ENCODE data around the gene SREK1.
"Not testable (repeated sequence)": the region's sequence is repeated elsewhere in the genome, so short reads cannot be mapped to it uniquely, and the experiment has no call there.

SREK1 gene, protein sequence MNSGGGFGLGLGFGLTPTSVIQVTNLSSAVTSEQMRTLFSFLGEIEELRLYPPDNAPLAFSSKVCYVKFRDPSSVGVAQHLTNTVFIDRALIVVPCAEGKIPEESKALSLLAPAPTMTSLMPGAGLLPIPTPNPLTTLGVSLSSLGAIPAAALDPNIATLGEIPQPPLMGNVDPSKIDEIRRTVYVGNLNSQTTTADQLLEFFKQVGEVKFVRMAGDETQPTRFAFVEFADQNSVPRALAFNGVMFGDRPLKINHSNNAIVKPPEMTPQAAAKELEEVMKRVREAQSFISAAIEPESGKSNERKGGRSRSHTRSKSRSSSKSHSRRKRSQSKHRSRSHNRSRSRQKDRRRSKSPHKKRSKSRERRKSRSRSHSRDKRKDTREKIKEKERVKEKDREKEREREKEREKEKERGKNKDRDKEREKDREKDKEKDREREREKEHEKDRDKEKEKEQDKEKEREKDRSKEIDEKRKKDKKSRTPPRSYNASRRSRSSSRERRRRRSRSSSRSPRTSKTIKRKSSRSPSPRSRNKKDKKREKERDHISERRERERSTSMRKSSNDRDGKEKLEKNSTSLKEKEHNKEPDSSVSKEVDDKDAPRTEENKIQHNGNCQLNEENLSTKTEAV

DNA sequence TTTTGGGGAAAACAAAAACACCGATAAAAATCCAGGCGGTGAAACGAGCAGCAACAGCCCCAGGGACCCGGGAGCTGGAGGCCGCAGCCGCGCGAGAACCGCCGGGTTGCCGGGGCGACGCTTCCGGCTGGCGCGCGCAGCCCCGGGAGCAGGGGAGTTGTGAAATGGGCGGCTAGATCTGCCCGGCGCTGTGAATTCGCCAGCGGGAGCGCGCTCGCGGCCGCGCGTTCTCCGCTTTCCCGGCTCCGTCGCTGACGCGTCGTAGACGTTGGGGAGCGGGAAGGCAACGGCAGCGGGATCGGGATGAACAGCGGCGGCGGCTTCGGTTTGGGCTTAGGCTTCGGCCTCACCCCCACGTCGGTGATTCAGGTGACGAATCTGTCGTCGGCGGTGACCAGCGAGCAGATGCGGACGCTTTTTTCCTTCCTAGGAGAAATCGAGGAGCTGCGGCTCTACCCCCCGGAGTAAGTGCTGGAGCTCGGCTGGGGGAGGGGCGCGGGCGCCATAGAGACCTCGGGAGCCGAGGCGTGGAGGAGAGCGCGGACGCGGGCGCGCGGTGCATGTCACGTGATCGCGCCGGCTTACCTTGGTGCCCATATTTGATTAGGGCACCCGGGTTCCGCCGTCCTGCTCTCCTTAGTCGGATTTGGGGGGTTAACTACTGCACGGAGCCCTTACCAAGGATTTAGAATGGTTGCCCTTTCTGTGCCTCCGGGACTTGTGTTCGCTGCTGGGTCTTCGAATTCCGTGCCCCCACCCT lies at the start of gene SREK1:
Gene SREK1 (plus strand): TSS at position 227 of the 760 bp plus-strand sequence. CDS start 77 bp downstream, at position 304.
- peak; percentile 77 for DNase-seq

DNA sequence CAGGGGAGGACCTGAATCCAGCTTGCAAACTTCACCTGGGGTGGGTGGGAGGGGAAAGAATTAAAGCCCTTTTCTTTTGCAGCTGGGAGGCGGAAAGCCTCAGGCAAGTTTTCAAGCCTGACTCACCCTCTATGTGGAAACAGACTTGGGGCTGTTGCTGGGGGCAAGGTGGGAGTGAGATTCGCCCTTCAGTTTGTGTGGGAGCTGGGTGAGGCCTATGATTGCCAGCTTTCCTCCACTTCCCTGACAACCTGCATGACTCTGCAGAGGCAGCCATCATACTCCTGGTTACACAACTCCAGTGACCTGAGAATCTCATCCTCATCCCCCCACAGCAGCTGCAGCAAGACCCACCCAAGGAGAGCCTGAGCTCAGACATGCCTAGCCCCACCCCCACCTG lies 43.2 kb upstream of the SREK1 start:
- no peak for DNase-seq

DNA sequence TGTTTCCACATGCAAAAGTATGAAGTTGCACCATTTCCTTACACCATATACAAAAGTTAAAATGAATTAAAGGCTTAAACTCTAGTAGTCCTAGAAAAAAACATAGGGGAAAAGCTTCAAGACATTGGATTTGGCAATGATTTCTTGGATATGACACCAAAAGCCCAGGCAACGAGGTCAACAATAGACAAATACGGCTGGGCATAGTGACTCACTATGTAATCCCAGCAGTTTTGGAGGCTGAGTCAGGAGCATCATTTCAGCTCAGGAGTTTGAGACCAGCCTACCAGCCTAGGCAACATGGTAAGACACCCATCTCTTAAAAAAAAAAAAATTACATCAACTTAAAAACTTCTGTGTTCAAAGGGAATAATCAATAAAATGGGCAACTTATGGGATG lies 30.9 kb upstream of the SREK1 start:
- no peak for DNase-seq

DNA sequence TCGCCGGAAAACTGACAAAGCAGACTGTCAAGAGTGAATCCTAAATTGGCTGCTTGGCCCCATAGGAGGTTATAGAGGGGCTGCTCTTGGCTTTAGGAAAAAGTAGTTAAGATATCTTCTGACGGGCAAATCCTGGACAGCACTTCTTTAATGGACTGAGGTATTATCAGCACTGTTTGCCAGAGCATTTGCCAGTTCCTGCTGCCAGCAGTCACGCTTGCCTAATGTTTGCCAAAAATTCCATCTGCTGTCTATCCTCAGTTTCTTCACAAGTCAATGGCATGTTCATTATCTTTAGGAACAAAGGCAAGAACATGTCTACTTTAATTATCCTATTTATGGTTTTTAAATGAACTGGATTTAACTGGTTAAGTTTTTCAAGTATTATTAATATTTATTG lies 25.8 kb upstream of the SREK1 start:
- DNase-seq, result no peak

DNA sequence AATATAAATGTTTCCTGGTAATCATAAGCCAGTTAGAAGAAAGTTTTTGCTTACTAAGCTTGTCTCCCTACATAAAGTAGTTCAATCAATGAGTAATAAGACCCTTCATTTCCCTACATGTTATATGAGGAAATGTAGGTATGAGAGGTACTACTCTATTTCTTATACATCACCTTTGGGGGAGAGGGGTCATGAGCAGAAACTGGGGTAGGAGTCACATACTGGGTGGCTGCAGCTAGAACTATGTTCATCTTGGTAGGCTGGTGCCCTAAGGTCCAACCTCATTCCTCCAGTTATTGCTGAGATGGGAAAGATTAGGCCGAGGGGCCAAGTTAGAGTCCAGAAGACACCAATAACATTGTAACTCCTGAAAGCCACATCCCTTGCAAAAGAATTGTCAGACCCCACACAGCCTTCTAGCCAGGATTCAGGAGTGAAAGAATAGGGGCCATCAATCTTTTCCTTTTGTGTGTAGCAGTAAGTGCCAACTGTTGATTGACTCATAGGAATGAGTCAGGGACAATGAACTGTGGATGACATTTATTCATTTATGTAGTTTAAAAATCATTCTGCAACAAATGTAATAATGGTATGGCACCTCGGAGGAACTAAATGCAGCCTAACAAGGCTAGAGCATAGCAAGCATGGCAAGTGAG lies 21.6 kb upstream of the SREK1 start:
- no peak for DNase-seq

DNA sequence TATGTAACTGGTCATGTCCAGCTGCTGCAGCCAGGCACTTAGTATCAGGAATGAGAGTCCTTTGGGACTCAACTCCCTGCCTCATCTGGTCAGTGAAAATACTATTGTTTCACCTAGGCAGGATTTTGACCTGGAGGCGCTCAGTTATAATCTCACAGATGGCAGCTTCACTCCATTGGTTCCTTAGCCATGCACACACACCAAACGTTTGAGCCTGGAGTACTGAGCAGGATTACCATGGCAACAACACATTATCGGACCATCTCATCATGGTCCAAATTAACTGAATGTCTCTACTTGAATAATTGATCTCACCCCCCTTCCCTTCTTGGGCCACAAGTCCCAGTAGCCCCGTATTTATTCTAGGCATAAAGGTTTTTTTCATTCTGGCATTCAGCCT lies 15.0 kb upstream of the SREK1 start:
- no peak for DNase-seq

DNA sequence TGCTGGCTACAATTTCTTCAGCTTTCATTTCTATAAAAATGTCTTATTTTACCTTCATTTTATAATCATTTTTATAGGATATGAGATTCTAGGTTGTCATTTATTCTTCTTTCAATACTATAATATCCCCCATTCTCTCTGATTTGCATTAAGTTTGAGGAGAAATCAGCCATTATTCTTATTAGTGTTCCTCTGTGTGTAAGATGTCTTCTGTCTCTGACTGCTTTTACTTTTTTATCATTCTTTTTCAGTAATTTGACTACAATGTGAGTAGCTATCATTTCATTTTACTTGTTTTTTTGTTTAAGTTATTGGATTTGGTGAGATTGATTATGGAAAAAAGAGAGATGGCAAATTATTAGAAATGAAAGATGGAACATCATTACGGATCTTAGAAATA lies 13.6 kb upstream of the SREK1 start:
- no peak for DNase-seq

DNA sequence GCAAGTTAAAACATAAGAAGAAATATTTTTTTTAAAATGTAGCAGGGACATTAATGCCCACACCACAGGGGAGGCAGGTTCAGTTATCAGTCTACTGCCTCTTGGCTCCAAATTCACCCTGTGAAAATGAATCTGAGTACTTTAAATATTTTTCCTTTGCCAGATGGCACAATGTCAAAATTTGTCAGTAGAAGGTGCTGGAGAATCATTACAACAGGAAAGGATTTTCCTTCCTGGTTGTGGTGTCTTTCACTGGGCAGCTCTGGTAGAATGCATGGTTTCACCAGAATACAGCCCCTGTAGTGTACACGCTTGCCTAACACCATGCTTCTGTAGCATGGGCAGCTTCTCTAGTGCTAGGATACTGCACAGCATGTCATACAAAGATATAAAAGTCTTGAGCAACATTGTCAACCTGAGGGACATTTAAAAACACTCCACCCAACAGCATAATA lies 9.7 kb upstream of the SREK1 start:
- no peak for DNase-seq

DNA sequence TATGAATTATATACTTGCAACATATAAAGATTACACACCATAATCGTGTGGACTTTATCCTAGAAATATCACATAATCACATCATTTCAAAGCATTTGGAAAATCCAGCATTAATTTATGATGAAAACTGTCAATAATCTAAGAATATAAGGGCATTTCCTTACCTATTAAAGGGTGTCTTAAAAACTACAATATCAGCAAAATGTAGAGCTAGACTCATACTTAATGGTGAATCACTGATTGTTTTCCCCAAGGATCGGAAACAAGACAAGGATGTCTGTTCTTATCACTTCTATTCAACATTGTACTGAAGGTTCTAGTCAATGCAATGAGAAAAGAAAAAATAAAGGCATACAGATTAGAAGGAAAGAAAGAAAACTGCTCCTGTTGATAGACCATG lies 8.0 kb upstream of the SREK1 start:
- no peak for DNase-seq

DNA sequence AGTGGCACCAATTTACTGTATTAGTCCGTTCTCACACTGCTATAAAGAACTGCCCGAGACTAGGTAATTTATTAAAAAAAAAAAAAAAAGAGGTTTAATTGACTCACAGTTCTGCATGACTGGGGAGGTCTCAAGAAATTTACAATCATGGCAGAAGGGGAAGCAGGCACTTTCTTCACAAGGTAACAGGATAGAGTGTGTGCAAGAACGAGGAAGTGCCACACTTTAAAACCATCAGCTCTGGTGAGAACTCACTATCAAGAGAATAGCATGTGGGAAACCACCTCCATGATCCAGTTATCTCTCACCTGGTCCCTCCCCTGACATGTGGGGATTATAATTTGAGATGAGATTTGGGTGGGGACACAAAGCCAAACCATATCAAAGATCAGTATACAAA lies 7.2 kb upstream of the SREK1 start:
- not testable (repeated sequence) for DNase-seq

DNA sequence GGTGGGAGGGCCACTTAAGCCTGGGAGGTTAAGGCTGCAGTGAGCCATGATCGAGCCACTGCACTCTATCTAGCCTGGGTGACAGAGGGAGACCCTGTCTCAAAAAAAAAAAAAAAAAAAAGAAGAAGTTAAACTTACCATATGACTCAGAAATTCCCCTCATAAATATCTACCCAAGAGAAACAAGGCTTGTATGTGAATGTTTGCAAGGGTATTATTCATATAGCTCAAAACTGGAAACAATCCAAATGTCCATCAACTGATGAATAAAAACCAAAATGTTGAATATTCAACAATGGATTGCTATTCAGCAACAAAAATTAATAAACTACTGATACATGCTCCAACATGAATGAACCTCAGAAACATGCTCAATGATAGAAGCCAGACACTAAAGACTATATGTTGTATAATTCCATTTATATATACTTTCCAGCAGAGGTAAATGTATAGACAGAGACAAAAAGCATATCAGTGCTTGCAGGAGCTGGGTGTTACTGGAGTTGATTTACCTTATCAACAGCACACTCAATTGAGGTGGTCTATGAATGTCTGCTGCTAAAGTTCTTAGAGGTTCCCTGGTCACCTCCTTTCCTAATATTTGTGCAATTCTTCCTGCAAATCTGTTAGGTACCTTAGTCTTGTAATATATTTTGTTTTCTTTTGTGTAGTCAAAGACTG lies 5.3 kb upstream of the SREK1 start:
- no peak for DNase-seq

DNA sequence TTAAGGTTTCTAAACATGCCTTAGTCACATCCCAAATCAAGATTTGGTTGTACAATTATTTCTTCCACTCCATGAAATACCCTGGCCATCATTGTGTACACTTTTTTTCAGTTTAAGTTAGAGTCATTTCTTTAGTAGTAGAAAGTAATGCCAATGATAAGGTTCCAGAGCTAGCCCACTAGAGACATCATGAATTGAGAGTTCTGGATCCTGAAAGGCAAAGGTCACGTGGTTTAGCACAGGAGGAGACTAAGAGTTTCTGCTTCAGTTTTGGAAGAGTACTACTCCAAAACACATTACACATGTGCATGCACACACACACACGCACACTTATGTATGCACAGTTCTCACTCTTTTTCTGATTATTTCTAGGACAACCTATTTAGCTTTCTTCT lies 4.8 kb upstream of the SREK1 start:
- DNase-seq, result no peak

DNA sequence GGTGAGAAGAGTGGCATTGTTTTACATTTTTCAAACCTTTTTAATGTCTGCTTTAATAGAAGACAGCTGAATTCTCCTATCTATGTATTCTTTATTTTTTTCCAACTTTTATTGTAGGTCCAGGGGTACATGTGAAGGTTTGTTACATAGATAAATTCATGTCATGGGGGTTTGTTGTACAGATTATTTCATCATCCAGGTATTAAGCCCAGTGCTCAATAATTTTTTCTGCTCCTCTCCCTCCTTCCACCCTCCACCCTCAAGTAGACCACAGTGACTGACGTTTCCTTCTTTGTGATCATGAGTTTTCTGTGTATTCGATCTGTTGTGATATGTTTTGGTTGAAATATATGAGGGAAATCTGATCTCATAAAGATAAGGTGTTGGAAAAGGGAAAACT lies 1.7 kb upstream of the SREK1 start:
- DNase-seq, result no peak

DNA sequence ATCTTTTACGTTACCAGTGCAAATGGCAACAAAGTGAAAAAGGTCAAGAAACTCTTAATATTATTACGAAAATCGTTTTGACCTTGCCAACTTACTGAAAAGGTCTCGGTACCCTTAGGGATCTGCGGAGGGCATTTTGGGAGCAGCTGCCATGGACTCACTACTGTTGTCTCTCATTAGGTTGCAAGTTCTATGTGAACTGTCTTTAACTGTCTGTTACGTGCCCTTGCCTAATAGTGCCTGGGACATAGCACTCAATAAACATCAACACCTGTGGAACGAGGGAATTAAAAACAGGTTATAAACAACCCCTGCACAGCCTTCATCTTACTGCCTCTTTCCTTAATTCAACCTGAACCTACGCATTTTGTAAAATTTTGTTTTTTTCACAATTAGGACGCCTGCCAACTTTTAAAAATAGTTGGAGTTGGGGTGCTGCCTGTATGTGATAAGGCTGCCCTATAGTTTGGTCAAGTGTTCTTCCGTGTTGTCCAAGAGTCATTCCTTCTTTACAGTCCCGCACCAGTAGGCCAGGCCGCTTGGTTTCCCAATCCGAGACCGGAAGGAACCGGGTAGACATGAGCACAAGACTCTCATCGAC lies 527 bp upstream of the SREK1 start:
- DNase-seq, result no peak

DNA sequence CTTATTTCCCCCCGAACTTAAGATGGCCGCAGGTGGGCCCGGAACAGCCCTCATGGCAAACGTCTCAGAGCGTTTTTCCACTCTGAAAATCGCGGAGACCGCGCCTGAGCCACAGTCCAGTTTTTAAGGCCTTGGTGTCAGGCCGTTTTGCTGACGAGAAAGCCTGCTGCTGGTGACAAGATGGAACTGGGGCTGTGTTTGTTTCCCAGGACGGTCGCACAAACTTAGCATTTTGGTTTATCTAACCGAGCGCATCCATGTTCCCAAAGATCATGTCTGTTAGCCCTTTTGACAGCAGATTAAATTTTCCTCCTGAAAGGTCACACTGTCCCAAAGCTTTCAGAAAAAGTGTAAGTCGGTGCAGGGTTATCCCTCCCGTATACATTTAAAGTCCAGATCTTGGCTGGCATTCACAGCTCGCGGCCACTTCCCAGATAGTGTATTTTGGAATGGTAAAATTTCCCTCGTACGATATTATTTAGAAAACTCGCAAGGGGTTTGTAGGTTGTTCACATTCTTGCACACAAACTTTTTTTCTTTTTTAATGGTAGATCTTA lies 812 bp downstream of the SREK1 start:
- DNase-seq, result no peak

DNA sequence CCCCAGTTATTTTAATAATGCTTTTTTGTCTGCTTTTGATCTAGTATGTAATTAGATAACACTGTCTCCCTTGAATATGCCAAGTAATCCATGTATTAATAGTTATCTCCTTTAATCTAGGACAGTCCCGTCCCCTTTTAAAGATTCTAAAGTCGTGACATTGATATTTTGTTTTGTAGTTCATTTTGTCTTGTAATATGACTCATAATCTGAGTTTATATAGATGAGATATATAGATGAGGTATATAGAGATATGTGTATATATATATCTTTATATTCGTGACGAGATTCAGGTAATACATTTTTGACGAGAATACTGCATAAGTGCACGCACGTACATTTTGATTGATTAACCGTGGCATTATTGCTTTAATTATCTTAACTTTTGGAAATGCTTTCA lies 1.6 kb downstream of the SREK1 start:
- DNase-seq, result no peak

DNA sequence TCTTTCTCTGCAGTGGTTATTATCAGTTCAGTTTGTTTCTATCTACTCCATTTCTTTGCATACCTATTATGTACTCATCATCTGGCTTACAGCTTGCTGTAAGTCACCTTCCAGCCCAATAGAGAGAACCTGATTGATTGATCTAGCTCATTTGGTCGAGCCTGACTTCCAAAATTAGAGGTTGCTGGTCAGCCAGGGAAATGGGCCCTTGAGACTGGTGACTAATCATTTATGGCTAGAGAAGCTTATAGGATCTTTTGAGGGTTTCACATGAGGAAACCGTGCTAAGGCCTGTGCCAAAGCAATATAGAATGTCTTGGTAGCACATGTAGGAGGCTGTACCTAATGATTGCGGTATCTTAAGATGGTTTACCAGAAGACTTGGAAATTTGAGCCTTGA lies 5.8 kb downstream of the SREK1 start:
- no peak for DNase-seq

DNA sequence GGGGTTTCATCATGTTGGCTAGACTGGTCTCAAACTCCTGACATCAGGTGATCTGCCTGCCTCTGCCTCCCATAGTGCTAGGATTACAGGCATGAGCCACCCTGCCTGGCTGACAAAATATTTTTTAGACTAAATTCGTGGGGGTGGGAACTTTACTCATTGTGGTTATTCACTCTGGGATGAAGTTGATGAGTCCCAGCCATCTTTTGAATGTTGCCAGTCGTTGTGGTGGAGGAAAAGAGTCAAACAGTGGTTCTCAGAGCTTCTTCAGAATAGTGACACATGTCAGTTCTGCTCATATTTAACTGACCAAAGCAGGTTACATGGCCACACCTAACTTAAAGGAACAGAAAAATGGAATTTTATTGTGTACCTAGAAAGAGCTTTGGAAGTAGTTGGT lies 6.9 kb downstream of the SREK1 start:
- DNase-seq, result no peak

DNA sequence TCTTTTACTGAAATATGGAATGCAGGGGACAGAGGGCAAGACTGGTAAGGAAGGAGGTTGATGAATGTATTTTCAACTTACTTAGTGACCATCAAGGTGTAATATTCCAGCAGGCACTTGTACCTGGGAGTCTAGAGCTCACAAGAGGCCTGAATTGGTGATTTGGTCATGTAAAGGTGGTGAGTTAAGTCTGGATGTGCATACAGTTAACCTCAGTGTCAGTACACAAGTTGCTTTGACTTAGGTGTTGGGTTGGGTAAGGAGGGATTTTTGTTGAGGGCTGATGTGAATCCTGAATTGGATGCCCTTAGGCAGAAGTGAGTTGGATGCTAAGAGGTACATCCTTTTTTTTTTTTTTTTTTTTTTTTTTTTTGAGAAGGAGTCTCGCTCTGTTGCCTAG lies 7.4 kb downstream of the SREK1 start:
- no peak for DNase-seq

DNA sequence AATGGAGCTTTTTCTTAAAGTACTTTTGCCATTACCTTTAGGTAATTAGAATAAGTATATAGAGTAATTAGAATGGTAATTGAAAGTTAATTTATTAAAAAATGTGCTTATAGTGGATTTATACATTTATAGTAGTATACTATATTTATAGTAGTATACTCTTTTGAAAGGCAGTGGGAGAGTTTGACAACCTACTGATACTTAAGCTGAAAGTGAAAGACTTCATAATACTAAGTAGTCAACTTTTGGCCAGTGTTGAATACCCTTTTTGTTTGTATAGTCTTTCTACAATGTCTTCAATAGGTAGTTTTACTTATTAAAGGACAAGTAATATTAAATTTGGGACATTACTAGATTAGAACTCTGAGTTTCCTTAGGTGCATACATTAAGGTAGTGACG lies 12.9 kb downstream of the SREK1 start:
- no peak for DNase-seq

DNA sequence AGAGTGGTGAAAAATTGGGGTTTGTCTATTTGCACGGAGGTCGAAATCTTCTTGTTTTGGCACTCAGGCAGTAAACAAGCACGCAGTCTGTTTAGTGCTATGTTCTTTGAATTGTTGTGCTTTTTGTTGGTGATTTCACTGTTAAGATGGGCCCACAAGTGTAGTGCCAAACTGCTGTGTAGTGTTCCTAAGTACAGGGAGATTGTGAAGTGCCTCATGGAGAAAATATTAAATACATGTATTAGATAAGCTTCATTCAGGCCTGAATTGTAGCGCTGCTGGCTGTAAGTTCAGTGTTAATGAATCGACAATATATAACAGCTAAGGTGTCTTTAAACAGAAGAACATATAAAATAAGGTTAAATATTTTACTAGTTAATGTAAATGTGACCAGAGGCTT lies 17.3 kb downstream of the SREK1 start:
- no peak for DNase-seq

Data from activated T-cell treated with anti-CD3 and anti-CD28 coated beads for 4 hours (primary cell).